Esophagus squamous epithelium (tissue), 4 donors: Measurements from ENCODE around the gene TMEM132E.

ENCODE experiments used
- POLR2A ChIP-seq, 4 donors: fragments of 450-650 bp; IDR thresholded peaks; one replicate each; pipeline ENCODE4 v1.6.1; 2017; ENCODE audit warnings: antibody characterized with exemption in 4 of 4, mild to moderate bottlenecking in 4 of 4, moderate library complexity in 3 of 4
- TF ChIP-seq, protein P1 (sequence below), 6 experiments: fragments of 450-650 bp in 4 of 6; fragments of 200-600 bp in 2 of 6; sonication (generic) in 2 of 6; IDR thresholded peaks; one replicate each; pipeline ENCODE4 v1.5.1; 2016 to 2019; ENCODE audit warnings: antibody characterized with exemption in 6 of 6, mild to moderate bottlenecking in 4 of 6, moderate library complexity in 4 of 6

- no peak for TF ChIP-seq POLR2A (IDR thresholded peaks at IDR 0.05)
- TF ChIP-seq, protein P1, sequence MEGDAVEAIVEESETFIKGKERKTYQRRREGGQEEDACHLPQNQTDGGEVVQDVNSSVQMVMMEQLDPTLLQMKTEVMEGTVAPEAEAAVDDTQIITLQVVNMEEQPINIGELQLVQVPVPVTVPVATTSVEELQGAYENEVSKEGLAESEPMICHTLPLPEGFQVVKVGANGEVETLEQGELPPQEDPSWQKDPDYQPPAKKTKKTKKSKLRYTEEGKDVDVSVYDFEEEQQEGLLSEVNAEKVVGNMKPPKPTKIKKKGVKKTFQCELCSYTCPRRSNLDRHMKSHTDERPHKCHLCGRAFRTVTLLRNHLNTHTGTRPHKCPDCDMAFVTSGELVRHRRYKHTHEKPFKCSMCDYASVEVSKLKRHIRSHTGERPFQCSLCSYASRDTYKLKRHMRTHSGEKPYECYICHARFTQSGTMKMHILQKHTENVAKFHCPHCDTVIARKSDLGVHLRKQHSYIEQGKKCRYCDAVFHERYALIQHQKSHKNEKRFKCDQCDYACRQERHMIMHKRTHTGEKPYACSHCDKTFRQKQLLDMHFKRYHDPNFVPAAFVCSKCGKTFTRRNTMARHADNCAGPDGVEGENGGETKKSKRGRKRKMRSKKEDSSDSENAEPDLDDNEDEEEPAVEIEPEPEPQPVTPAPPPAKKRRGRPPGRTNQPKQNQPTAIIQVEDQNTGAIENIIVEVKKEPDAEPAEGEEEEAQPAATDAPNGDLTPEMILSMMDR (IDR thresholded peaks at IDR 0.05), result no peak
Observed at GRCh38 chr17:34553907-34554306, 25.5 kb upstream of the TMEM132E start.
